Activated effector memory CD4-positive, alpha-beta T cell treated with anti-CD3 and anti-CD28 coated beads, Interleukin-2, amount 50 U/mL, for 16 hours (primary cell): ENCODE results near the gene SNORC.
A peak's percentile ranks its signal among the peaks of the same experiment; 100 is the strongest.

Source experiments
- DNase-seq: peaks from one replicate; pipeline ENCODE4 v3.0.0-alpha.2; 2020

SNORC gene

DNA sequence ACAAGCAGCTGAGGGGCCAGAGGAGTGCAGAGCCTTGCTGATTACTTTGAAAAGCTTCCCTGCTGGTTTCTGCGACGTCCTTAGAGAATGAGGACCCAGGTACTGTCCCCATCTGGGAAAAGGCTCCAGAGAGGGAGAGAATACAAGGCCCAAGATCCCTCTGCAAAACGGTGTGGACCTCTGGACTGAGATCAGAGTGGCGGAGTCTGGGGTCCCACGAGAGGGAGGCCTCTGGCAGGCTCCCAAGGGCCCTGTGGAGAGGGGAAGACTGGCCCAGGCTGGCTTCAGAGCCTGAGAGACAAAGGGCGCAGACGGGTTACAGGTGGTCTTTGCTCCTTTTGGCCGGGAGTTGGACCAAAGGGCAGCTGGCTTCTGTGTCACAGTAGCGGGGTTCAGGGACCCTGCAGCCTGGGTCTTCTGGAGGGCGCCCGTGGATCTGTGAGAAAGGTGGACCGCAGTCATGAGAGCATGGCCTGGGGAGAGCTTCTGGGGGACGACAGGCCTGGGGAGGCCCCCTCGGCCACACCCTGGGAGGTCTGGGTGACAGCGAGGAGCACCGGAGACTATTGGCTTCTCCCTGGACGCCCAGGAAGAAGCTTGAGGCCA is 805 bp downstream of the SNORC start:
- DNase-seq = peak; percentile 31

DNA sequence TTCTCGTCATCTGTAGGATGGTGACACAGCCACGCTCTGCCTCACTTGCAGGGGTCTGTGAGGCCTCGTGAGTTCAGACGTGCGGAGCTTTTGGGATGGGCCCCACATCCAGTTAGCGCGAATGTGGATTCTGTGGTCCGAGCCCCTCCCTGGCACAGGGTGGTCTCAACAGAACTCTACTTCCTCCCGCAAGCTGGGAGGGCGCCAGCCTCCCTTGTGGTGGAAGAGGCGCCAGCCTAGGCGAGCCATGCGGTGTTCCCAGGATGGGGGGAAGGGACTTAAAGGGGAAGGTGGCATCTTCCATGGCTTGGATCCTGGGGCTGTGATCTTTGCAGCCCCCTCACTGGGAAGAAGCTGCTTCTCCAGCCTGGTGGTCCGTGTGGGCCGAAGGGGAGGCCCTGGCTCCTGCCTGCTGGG is 1.4 kb downstream of the SNORC start:
- peak; percentile 49 for DNase-seq

DNA sequence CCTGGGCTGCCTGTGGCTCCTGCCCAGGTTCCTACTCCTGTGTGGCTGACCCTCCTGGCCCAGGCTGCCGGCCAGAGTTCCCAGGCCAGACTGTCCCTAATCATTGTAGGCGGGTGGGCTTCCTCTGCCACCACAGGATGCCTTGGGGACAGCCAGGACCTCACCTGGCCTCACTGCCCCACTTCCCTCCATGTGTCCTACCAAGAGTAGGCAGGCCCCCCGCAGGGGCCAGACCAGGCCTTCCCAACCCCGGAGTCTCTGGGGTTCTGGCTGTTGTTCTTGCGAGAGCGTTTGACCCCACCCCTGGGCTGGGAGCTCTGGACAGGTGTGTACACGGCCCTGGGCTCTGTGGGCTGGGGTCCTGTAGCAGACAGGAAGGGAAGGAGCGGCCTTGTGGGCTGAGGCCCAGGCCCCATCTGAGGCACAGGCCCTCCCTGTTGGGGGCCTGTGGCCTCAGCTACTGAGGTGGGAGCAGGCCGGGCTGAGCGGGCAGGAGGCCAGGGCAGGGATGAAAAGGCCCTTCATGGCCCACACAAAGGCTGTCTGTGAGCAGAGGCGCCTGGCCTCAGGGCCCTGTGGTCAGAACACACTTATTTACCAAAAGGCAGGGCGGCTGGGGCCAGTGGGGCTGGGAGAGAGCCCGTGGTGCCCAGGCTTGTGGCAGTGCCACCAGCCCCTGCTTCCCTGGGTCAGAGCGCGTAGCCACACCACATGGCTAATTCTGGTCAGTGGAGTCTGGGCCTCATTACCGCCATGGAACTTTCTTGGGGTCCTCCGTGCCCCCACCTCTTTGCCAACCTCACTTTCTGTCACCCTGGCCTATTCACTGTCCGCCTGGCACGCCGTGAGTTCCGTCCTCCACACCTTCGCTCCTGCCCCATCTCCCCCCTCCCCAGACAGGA is 2.0 kb downstream of the SNORC start:
- DNase-seq = peak; percentile 47

DNA sequence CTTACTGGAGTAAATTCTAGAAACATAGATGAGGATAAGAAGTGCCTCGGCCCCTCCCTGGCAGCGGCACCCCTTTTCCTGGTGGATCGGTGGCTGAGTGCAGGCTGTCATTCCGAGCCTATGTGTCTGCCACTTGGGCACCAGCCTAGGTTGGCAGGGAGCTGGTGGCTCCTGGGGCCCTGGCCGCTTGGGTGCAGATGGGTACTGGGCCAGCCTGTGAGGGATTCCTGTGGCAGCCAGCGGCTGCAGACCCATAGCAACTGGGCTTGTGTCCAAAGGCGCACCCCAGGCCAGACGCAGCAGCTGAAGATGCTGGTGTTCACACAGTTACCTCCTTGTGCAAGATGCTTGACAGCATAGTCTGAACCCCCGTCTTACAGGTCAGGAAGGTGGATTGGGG is 2.8 kb downstream of the SNORC start:
- DNase-seq = peak; percentile 51

DNA sequence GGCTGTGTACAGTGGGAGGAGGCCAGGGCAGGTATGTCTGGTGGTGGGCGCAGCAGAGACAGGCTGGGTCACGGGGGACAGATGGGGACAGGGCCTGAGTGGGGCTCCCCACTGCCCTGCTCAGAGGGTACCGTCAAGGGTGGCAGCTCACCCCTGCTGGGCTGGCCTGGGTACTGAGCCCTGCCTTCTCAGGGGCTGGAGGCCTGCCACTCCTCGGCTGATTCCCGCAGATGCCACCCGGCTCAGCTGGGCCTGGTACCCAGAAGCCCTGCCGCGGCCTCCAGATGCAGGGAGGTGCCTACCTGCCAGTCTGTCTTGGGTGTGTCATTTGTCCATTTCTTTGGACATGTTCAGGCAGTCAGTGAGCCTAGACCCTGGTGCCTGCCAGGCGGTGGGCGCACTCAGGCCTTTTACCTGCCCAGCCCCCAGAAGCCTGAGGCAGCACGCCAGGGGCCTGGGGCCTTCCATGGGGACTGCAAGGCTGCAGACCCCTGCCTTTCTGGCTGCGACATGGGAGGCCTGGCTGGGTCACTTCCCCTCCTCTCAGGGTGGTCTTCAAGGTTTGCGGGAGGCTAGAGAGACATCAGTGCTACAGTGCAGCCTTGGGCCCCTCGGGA is 3.3 kb downstream of the SNORC start:
- DNase-seq = peak; percentile 56

DNA sequence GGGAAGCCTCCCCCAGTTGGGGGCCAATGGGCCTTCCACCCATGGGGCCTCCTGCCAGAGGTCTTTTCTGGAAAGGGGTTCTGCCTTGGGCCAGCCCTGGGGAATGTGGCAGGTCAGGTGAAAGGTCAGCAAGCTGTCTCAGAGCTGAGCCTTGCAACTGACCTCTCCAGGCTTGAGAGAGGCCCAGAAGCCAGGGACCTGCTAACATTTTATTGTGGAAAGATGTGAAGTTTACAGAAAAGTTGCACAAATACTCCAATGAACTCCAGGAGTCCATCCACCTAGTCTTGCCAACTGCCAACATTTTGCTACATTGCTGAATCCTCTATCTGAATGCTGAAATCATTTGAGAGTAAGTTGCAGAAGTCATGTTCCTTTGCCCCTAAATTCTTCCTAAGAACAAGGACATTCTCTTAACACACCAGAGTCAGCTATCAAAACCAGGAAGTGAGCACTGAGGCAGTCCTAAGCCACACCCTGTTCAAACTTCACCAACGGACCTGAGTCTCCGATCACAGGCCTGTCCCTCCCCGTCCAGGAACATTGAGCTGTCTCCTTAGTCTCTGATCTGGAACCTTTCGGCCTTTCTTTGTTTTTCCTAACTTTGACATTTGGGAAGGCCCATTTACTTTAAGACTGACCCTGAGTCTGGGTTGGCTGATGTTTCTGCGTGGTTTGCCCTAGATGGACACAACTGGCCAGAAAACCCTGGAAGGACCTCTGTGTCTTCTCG is 4.0 kb downstream of the SNORC start:
- no peak for DNase-seq

DNA sequence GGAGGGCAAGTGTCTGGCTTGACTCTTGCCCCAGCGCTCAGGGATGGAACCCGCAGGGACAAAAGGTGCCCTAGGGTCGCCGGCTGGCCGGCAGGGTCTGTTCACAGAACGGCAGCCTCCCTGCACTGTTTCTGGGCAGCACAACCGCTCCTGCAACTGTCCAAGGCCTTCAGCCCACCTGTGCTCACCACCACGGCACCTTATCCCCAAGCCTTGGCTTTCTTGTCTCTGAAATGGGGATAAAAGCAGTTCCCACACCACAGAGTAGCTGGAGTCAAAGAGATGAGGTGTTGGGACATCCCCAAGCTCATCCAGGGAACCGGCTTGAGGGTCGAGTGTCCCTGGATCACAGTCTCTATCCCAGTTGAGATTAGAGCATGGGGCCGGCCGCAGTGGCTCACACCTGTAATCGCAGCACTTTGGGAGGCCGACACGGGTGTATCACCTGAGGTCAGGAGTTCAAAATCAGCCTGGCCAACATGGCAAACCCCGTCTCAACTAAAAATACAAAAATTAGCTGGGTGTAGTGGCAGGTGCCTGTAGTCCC is 4.7 kb downstream of the SNORC start:
- peak; percentile 33 for DNase-seq

DNA sequence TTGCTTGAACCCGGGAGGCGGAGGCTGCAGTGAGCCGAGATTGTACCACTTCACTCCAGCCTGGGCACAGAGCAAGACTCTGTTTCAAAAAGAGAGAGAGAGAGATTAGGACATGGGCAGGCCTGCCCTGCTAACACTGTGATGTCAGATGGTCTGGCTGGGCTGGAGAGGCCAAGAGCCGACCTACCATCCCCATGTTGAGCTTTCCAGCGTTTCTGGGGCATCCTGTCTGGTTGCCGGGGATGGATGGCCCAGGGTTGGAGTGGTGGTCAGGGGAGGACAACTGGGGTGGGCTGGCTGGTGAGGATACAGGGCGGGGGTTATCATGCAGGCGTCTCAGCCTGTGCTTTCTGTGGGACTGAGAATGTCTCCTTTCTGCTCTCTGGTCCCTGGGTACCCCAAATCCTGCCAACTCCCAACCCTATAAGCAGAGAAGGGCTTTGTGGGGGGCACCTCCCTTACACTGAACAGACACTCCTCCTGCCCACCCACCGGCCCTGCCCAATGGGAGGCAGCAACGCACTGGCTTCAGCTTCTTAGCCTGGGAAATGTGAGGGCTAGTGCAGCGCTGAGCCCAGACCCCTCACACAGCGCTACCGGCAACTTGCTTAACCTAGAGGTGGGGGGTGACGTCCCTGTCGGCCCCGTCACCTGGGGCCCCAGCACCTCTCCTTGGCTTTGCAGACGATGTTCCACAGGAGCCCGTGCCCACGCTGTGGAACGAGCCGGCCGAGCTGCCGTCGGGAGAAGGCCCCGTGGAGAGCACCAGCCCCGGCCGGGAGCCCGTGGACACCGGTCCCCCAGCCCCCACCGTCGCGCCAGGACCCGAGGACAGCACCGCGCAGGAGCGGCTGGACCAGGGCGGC is 5.4 kb downstream of the SNORC start:
- peak; percentile 62 for DNase-seq

DNA sequence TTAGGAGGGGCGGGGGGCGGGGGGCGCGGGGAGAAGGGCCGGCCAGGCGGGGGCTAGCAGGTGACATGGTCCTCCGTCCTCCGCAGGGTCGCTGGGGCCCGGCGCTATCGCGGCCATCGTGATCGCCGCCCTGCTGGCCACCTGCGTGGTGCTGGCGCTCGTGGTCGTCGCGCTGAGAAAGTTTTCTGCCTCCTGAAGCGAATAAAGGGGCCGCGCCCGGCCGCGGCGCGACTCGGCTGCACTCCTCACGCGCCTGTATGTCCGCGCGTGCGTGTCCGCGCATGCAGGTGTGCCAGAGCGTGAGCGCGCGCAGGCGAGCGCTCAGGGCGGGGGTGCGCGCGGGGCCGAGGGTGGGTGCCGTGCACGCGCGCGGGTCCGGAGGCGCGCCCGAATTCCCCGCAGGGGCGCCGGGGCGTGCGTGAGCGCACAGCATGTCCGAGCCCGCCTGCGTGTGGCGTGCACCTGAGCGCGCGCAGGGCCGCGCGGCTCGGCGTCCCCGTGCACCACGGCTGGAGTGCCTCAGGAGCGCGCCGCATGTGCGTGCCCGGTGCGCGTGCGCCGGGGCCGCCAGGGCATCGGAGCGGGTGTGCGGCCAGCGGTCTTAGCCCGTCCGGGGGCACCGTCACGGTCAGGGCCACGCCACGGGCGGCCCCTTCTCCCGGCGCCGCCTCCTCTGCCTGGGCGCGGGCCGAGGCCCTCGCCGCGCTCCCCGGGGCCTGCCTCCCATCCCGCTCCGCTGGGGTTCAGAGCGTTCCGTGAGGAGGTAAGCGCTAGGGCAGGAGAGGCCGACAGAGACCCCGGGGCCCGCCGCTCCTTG is 6.3 kb downstream of the SNORC start:
- peak; percentile 74 for DNase-seq

DNA sequence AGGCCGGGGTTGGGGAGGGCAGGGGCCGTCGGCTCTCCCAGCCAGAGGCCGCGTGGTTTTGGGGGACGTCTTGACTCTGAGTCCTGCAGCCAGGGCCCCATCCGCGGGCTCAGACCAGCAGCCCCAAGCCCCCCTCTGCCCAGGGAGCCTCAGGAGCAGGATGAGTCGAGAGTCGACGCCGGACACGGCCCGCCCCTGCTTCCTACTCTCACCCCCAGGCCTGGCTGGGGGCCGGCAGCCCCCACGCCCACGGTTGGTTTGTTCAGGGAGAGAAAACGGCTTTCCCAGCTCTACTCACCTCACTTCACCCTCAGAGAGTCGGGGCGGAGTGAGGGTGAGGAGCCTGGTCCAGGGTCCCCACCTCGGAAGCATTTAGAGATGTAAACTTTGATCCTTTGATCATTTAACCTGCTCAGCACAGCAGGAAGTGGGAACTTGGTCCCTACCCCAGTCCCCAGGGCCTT is 6.9 kb downstream of the SNORC start:
- DNase-seq = peak; percentile 54

DNA sequence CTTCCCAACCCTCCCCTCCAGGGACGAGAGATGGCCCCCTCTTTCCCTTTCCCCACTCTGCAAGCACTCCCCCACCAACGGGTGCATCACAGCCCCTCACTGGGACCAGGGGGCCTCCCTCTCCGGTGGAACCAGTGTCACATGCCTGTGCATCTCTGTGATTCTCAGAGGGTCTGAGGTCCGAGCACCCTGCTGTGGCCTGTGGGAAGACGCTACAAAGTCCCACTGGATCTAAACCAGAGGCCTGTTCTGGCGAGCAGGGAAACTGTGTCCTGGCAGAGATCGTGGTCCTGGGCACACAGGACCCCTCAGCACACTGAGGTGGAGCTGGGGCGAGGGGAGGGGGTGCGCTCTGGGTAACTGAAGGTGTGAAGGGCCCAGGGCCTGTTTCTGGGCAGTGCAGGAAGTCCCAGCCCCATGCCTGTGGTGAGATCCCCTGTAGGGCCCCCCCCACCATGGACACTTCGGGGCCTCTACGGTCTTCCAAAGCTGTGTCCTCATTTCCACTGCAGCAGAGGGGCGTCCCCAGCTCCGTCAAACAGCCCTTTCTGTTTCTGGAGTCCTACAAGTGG is 8.0 kb downstream of the SNORC start:
- no peak for DNase-seq

DNA sequence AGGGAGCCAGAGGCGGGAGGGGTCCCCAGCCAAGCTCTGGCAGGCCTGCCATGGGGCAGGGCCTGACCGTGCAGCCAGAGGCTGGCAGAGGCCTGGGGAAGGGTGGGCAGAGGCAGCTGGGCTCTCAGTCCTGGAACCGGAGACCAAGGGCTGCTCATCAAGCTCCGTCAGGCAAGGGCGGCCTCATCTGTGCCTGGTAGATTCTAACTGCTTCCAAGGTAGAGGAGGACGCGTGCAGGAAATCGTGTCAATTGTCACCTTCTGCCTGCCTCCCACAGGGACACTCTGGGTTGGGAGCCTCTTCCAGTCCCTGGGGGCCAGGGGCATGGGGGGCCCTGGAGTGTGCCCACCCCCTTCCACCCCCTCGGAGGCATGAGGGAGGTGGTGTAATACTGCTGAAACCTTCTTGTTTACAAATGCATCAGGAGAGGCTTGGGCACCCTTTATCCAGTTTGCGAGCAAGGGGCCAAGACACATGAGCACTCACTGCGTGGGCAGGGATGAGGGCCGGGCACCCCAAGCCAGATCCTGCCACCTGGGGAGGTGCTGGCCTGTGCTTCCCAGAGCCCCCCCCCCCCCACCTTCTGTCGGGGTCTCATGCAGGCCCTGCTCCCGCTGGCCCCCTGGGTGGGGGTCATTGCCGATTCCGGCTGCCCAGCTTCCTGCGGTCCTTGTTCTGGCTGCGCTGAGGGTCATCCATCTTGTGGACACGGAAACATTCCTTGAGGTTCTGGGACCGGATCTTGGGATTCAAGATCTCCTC is 9.0 kb downstream of the SNORC start:
- DNase-seq = no peak

DNA sequence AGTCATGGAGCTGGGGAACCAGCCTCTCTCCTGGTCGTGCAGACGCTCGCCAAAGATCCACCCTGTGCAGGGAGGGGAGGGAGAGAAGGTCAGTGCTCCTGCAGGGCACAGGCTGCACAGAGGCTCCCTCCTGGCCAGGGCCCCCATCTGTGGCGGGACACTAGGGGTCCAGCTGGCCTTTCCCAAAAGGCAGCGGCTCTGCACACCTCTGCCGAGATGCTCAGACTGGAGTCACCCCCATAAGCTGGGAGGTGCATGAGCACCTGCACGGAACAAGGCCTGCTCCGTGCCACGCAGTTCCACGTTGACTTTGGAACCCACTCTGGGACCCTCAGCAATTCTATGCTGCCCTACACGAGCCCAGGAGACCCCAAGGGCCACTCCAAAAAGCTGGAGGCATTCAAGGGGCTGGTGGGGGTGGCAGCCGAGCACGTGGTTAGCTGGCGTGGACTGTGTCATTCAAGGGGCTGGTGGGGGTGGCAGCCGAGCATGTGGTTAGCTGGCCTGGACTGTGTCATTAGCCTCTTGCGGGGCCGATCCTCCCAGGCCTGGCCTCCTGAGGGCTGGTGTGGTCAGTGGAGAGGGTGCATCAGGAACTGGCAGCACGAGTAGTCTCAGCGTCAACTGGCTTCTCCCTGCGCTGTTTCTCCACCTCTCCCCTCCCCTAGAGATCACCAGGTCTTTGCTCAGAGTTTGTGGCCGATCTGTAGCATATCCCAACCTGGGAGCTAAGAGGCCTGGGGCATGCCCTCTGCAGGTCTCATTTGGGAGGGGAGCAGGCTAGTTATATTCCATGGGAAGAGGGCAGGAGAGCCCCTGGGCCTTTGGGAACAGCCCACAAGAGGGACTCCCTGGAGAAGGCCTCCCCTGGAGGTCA is 9.8 kb downstream of the SNORC start:
- no peak for DNase-seq

DNA sequence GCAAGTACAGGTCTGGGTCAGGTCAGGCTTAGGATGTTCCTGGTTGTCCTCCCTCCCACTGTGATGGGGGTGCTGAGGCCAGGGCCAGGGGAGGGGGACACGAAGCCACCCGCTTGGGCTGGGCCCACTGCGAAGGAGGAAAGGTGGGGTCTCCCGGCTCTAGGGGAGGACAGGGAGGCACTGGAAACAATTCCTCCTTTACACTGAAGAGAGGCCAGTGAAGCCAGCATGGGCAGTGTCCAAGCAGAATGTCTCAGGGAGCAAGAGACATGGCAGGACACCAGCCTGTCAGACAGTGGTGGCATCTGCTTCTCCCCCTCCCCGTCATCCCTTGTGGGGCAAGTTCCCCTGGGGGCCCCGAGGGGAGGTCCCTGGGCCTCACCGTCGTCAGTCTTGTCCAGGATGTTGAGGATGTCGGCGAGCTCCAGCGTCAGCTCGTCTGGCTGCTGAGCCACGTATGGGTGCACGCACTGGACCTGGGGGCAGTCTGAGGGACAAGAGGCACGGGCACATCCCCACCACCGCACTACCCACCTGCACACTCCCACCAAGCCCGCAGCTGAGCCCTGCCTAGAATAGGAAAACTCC is 10.8 kb downstream of the SNORC start:
- no peak for DNase-seq

DNA sequence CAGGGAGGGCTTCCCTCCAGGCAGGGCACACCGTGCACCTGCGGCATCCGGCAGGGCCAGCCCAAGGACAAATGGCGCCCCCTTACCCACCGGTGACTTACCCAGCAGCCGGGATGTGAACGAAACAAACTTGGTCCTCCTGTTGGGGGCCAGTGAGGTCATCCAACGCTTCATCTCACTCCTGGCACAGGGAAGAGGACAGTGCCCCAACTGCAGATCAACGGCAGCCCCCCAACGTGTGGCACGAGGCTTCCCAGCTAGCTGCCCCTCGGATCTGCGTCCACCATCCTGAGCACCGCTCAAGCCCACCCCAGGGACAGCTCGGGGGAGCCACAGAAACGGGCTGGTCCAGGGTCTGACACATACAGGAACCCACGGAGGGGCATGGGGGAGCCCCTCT is 12.0 kb downstream of the SNORC start:
- DNase-seq = peak; percentile 57

DNA sequence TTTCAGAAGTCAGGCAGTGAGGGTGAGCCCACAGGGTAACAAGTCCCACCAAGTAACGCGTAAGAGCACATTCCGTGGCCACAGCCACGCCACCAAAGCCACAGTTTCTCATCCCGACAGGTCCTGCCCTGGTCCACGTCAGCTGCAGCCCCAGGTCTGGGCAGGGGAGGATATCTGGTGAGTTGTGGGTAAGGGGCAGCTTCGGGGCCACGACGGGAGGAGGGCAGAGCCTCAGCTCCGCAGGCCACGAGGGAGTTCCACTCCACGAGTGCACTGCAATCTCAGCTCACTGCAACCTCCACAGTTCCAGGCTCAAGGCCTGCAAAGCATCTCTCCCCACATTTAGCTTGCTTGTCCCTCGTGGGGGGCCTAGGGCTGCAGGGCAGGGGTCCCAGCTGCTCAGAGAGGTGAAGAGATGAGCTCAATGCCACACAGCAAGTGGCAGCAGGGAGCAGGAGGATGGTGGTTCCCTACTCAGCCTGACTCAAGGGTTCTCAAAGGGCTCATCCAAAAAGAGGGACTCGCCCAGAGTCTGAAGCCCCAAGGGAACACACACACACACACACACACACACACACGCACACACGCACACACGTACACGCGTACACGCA is 12.5 kb downstream of the SNORC start:
- peak; percentile 54 for DNase-seq

DNA sequence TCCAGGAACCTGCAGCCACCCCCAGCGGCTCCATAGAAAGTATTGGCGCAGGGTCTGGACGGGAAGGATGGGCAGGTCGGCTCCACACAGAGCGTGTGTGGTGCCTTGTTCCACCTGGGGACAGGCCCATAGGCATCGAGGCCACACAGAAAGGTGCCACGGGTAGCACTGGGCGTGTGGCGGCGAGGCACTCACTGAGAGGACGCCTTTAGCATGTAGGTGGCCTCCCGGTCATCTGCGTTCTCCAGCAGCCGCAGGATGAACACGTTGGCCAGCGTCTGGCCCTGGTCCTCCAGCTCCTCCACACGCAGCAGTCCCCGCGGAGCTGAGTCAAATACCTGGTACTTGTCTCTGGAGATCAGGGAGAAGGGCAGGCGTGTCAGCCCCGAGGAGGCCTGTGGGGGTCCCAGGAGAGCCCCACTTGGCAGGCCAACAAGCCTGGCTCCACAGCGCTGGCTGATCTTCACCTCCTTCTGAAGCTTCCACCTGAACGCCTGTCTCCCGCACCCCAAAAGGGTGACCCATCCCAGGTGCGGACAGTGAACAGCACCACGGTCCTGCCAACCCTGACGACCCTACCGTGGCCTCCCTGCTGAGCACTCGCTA is 13.2 kb downstream of the SNORC start:
- DNase-seq = peak; percentile 48
